ENCODE results near the gene ZNF638.

GRCh38 chr2:71281950-71282349 is 49.6 kb upstream of the ZNF638 start:
- TF ChIP-seq ZFP30 (CRISPR knock-in tag; IDR thresholded peaks at IDR 0.05) (no peak), CSDC2 (CRISPR knock-in tag; IDR thresholded peaks at IDR 0.05) (no peak), RARB (CRISPR knock-in tag; IDR thresholded peaks at IDR 0.05) (no peak), ZC3H10 (CRISPR knock-in tag; IDR thresholded peaks at IDR 0.05) (no peak), CSRNP3 (CRISPR knock-in tag; IDR thresholded peaks at IDR 0.05) (no peak), TSHZ2 (CRISPR knock-in tag; IDR thresholded peaks at IDR 0.05) (no peak)
